Mucosa of stomach (tissue), 1 donor: ENCODE measurements around the gene KCND1.

ENCODE experiments used
- H3K27me3 ChIP-seq: one replicate; pipeline ENCODE4 v1.7.0; 2013; ENCODE audit warnings: mild to moderate bottlenecking, low read length; ENCODE audit not compliant: control insufficient read depth, insufficient read depth
- H3K36me3 ChIP-seq: one replicate; pipeline ENCODE4 v1.7.0; 2013; ENCODE audit warnings: low read length; ENCODE audit not compliant: control insufficient read depth, insufficient read depth
- H3K4me1 ChIP-seq: one replicate; pipeline ENCODE4 v1.7.0; 2013; ENCODE audit warnings: mild to moderate bottlenecking, low read length; ENCODE audit not compliant: control insufficient read depth, insufficient read depth
- H3K4me3 ChIP-seq: one replicate; pipeline ENCODE4 v1.7.0; 2013; ENCODE audit warnings: low read length
- H3K9ac ChIP-seq: one replicate; pipeline ENCODE4 v1.7.0; 2013; ENCODE audit warnings: mild to moderate bottlenecking, low read length, moderate library complexity
- H3K9me3 ChIP-seq: one replicate; pipeline ENCODE4 v1.7.0; 2013; ENCODE audit warnings: mild to moderate bottlenecking, low read length, moderate library complexity; ENCODE audit not compliant: control insufficient read depth
- donor health status: Pancreatic carcinoma.

The KCND1 gene

DNA sequence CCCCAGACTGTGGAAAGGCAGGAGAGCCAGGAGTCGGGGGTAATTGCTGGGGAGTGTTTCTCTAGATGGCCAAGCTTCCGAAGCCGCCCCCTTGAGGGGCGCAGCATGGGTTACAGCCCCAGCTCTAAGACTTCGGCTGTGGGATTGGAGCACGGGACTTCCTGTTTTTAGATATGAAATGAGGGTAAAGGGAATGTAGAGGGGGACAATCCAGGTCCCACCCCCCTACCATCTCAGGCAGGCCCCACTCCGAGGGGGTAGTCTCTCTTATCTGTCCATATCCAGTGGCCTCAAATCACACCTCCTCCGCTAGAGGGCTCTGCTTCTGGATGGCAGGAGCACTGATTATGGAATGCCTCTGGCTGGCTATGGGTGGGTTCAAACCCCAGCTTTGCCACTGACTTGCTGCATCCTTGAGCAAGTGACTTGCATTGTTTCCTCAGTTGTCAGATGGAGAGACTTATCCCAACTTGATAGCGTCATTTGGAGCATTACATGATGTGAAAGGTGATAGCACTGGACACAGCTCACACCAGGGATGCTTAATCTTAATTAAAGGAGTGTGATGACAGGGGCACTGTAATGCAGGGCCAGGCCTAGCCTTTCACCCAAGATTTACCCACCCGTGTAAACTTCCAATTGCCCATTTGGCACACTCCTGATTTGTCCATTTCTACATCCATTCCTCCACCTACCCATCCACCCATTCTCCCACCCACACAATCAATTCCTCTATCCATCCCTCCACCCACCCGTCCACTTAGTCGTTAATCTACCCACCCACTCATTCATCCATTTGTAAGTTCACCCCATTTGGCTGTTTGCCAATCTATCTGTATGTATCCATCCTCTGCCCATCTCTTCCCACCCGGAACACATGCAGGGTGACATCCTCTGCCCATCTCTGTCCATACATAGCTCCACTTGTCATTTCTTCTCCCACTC, 848 bp upstream of the KCND1 start:
- no peaks in the 10 kb centered on the region for H3K27me3 ChIP-seq
- H3K4me3 ChIP-seq: no peak overlapping the region
- H3K4me1 ChIP-seq: peaks cover 7% of the 10 kb centered on the region
- H3K9ac ChIP-seq: peak overlapping the region; percentile 53
- H3K36me3 ChIP-seq: no peaks in the 10 kb centered on the region
- H3K9me3 ChIP-seq: no peaks in the 10 kb centered on the region

DNA sequence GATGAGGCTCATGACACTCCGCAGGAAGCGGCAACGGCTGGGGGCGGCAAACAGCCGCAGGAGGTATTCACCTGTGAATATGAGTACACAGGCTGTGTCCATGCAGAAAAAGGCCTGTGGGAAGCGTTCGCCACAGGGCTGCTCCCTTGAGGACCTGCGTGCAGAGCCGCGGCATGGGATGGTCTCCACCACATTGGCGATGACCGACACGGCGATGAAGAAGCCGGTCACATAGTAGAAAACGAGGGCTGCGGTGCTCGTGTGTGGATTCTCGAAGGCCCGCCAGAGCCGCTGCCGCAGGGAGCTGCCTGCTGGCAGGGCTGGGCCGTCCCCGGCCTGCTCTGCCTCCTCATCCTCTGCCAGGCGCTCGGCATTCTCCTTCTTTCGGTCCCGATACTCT, 2.2 kb downstream of the KCND1 start:
- Histone ChIP-seq H3K9me3 (no peaks in the 10 kb centered on the region), H3K4me3 (no peak overlapping the region)

DNA sequence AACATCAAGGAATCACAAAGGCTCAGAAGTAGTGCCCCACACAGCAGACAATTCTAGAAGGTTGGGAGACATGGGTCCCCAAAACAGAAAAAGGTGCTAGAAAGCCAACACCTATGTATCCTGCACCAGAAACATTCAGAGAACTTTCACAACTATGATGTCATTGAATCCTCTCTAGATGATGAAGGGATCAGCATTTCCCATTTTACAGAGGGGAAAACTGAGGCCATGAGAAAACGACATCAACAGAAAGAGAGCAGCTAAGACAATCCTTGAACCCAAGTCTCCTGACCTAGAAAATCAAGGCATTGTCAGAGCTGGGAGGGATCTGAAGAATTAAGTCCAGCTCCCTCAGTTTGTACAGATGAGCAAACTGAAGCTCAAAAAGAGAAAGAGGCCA, 3.3 kb downstream of the KCND1 start:
- Histone ChIP-seq H3K36me3 (no peaks in the 10 kb centered on the region), H3K4me1 (peaks cover 7% of the 10 kb centered on the region), H3K9ac (no peak overlapping the region), H3K9me3 (no peaks in the 10 kb centered on the region), H3K27me3 (no peaks in the 10 kb centered on the region), H3K4me3 (no peak overlapping the region)

More for the DNA sequence above, 2.2 kb downstream of the KCND1 start:
- H3K9ac ChIP-seq: no peak overlapping the region
- H3K27me3 ChIP-seq: no peaks in the 10 kb centered on the region
- peaks cover 7% of the 10 kb centered on the region for H3K4me1 ChIP-seq
- no peaks in the 10 kb centered on the region for H3K36me3 ChIP-seq

DNA sequence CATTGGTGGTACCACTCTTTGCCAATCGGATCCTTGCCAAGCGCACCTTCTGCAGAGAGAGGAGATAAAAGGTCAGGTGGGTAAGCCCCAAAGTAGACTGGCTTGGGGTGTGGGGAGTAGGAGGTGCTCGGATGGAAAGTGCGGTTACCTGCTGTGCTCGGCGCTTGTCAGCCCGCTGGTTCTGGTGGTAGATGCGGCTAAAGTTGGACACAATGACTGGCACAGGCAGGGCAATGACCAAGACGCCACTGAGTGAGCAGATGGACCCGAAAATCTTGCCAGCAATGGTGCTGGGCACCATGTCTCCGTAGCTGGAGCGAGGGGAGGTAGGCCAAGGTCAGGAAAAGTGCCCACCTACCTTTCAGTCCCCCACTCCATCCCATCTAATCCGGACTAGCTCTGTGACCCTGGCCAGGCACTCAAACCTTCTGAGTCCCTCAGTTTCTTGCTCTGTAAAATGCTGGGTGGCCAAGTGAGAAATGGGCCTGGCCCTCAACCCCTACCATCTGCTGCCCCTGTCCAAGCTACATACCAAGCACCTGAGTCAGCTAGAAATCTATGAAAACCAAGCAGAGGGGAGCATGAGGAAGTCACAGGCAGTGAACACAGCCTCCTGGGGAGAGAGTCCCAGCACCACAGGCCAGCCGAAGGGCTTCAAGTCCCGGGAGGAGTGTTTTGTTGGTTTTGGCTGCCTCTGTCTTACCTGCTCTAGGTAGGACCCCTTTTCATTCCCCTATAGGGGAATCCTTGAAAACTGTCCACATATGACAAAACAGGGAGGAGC, 4.7 kb downstream of the KCND1 start:
- Histone ChIP-seq H3K27me3 (no peaks in the 10 kb centered on the region), H3K9me3 (no peaks in the 10 kb centered on the region), H3K9ac (no peak overlapping the region), H3K4me1 (peaks cover 4% of the 10 kb centered on the region), H3K4me3 (no peak overlapping the region), H3K36me3 (no peaks in the 10 kb centered on the region)

DNA sequence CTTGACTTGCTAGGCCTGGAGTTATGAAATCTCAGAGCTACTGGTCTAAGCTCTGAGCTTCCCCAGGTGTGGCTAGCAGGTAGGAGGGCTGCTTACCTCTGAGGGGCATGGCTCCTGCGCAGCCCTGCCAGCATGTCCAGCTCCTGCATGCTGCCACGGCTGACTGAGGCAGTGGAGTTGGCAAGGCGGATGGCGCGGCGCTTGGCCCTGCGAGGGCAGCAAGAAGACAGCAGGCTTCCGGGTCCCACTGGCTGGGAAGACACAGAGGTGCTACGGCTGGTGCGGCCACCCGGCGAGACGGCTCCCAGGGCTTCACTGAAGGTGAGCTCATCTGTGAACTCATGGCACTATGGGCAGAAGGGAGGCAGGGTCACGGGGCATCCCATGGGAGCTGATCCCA, 5.7 kb downstream of the KCND1 start:
- Histone ChIP-seq H3K9me3 (no peaks in the 10 kb centered on the region), H3K4me1 (no peaks in the 10 kb centered on the region), H3K36me3 (no peaks in the 10 kb centered on the region), H3K4me3 (no peak overlapping the region), H3K9ac (no peak overlapping the region), H3K27me3 (no peaks in the 10 kb centered on the region)

- H3K9ac ChIP-seq: no peak overlapping the region
These were observed 10.0 kb downstream of the KCND1 start for GRCh38 chrX:48961585-48962091.

DNA sequence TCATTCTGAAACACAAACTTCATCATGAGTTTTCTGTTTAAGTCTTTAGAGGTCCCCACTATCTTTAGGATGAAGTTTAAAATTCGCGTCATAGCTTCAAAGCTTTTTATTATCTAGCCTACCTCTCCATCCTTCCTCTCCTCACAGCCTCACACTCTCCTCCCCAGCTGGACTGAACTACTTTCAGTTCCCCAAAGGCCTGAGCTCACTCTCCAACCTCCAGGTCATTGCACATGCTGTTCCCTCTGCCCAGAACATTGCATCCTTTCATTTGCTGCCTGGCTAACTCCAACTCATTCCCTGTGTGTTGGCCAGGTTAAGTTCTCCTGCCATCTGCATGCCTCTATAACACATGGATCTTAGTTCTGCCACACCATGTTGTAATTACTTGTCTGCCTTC, 11.4 kb downstream of the KCND1 start:
- no peaks in the 10 kb centered on the region for H3K36me3 ChIP-seq
- peaks cover 10% of the 10 kb centered on the region for H3K4me1 ChIP-seq
- no peak overlapping the region for H3K9ac ChIP-seq

More at GRCh38 chrX:48961585-48962091, 10.0 kb downstream of the KCND1 start:
- Histone ChIP-seq H3K9me3 (no peaks in the 10 kb centered on the region), H3K4me1 (no peaks in the 10 kb centered on the region), H3K36me3 (no peaks in the 10 kb centered on the region), H3K4me3 (no peak overlapping the region), H3K27me3 (no peaks in the 10 kb centered on the region)

DNA sequence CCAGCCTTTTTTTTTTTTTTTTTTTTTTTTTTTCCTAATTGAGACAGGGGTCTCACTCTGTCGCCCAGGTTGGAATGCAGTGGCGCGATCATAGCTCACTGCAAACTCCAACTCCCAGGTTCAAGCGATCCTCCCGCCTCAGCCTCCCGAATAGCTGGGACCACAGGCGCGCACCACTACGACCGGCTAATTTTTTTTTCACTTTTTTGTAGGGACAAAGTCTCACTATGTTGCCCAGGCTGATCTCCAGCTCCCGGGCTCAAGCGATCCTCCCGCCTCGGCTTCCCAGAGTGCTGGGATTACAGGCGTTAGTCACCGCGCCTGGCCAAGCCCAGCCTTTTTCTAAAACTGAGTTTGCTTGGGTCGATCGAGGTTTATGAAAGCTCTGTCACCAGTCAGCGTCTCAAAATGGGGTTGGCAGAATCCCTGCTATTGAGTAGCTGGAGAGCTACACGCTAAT, 13.0 kb downstream of the KCND1 start:
- Histone ChIP-seq H3K36me3 (no peaks in the 10 kb centered on the region), H3K27me3 (no peaks in the 10 kb centered on the region), H3K4me1 (peaks cover 15% of the 10 kb centered on the region), H3K9ac (peak overlapping the region; percentile 95), H3K4me3 (peak overlapping the region; percentile 36), H3K9me3 (no peaks in the 10 kb centered on the region)

More for the DNA sequence above, 11.4 kb downstream of the KCND1 start:
- H3K9me3 ChIP-seq: no peaks in the 10 kb centered on the region
- no peaks in the 10 kb centered on the region for H3K27me3 ChIP-seq
- no peak overlapping the region for H3K4me3 ChIP-seq

DNA sequence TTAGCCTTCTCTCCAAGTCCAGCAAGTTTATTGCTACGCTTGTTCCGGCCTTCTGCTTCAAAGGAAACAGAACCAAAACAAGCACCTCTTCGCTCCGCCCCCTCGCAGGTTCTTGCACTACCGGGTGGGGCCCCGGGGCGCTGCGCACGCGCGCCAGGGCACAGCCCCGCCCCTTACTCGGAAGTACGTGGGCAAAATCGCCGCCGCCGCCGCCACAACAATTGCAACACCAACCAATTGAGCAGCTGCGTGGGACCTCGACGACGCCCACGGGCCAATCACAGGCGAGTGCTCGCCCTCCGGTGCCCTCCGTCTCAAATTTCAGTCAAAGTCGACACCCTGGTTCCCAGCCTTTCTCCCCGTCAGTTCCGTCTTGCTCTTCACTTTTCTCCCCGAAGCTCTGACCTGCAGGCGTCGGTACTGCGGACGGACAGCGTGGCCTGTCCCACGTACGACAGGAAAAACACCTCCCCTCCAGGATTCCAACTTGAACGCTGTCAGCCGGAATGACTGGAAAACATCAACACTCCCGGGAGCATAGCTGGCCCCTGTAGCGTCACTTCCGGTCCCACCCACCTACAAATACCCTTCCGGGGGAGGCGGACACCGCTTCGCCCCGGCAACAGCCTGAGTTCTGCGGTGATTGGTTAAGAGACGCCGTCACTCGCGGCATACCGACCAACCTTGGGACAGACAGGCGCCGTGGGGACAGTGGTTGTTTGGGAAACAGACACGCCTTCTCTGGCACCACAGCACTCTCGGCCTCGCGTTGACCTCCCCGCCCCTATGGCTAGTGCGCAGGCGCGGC, 13.6 kb downstream of the KCND1 start:
- no peaks in the 10 kb centered on the region for H3K27me3 ChIP-seq
- H3K4me1 ChIP-seq: peaks cover 18% of the 10 kb centered on the region
- no peak overlapping the region for H3K4me3 ChIP-seq
- H3K9ac ChIP-seq: peak overlapping the region; percentile 95
- no peaks in the 10 kb centered on the region for H3K36me3 ChIP-seq
- H3K9me3 ChIP-seq: no peaks in the 10 kb centered on the region

DNA sequence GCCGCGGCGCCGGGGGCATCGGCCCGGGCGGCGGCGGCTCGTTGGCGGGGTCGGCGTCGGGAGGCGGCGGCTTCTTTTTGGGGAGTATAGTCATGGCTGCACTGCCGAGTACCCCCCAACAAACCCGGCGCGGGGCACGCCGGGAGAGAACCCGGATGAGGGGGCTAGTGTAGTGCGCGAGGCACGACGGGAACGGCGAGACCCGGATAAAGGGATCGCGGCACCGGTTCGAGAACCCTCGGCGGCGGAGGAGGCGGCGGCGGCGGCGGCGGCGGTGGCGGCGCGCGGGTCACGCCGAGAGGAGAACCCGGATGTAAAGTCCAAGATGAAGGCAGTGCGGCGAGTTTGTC, 14.2 kb downstream of the KCND1 start, which contains the start of gene OTUD5:
Gene OTUD5, minus strand, starts transcription at position 131 of the 350 bp plus-strand sequence. Its CDS starts 37 bp downstream, at position 94.
- Histone ChIP-seq H3K4me3 (peak within 1 kb of the TSS; percentile 25), H3K9ac (peak within 1 kb of the TSS; percentile 95), H3K4me1 (peaks cover 18% of the 10 kb centered on the region), H3K27me3 (no peaks in the 10 kb centered on the region), H3K36me3 (no peaks in the 10 kb centered on the region), H3K9me3 (no peaks in the 10 kb centered on the region)

GRCh38 chrX:48956728-48957414, 14.8 kb downstream of the KCND1 start:
- Histone ChIP-seq H3K4me3 (peak overlapping the region; percentile 25), H3K9me3 (no peaks in the 10 kb centered on the region), H3K4me1 (peaks cover 18% of the 10 kb centered on the region), H3K36me3 (no peaks in the 10 kb centered on the region), H3K27me3 (no peaks in the 10 kb centered on the region), H3K9ac (peak overlapping the region; percentile 70)
